Left renal pelvis (tissue), 4 donors: ENCODE measurements around the gene CHST11. TPM values are rescaled to one million over a fixed set of nuclear protein-coding genes. Genes with fewer than 3 reads are reported as not detected.
"Not testable (repeated sequence)": the region's sequence is repeated elsewhere in the genome, so short reads cannot be mapped to it uniquely, and the experiment has no call there.

Source experiments
- DNase-seq, 4 donors: peaks; one replicate each; pipeline ENCODE4 v3.0.0-alpha.2; 2013; ENCODE audit warnings: low read depth in 4 of 4, low spot score in 3 of 4
- polyA plus RNA-seq, 4 donors: library from polyadenylated mRNA; unstranded; fragments of 120-200 nt; gene quantifications; one replicate each; pipeline ENCODE4 v1.2.1, GENCODE V29; 2013; ENCODE audit not compliant: insufficient read length in 4 of 4

Gene CHST11
- polyA plus RNA-seq, 4 donors: 4.1 to 7.7 (median 6.9) TPM

GRCh38 chr12:104520242-104520900, 63.6 kb downstream of the CHST11 start:
- DNase-seq: no peak

GRCh38 chr12:104521731-104522130, 65.0 kb downstream of the CHST11 start:
- DNase-seq: no peak

DNA sequence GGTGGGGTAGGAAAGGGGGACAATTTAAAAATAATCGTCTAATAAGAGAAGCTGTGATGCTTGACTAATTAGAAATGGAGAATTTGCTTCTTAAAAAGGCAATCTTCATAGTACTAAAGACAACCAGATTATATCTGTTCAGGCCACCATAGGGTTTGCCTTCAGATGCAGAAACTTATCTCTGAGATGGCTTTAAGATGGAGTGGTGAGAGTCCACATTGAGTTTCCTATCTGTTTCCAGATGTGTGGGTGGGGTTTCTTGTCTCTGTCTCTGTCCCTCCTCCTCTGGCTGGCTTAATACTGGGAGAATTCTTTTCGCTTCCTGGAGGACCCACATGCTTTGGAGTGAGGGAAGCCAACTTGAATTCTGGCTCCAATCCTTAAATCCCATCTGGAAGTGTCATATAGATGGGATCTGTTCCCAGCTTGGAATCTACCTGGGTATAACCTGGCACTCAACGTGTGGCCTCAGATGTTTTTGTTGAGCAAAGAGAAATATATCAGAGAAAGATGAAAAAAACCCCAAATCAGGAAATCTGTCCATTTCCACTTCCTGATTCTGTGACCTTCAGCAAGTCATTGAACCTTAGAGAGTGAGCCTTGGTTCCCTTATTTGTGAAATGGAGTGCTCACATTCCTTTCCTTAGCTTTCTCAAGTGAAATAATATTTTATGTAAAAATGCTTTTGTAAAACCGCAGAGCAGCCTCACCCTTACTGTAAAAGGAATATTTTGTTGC, 66.4 kb downstream of the CHST11 start:
- no peak for DNase-seq

DNA sequence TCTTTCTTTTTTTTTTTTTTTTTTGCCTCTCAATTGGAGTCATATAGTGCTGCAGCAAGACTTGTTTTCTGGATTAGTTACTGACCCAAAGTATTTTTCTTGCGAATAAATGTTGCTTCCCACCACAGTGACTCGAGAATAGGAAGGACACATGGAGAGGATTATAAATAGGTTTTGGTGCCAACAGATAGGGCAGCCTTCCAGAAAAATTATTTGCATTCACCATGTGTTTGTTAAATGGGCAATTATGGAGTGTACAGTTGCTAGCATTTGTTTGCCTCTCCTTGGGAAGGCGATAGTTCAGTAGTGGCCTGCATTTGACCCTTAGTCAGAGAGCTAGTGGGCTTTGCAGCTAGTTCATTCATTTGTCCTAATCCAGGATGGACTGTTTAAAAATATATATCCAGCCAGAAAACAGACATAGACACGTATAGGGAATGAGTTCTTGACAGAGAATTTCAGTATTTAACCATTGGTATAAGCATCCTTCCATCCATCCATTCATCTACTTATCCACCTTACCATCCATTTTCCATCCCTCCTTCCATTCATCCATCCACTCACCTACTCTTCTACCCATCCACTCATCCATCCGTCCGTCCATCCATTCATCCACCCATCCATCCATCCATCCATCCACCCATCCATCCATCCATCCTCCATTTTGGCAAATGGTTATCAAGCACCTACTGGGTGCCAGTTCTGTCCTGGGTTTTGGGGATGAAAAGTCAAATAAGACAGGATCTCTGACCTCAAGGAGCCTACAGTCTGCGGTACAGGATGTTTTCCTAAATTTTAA, 67.5 kb downstream of the CHST11 start:
- DNase-seq: no peak

DNA sequence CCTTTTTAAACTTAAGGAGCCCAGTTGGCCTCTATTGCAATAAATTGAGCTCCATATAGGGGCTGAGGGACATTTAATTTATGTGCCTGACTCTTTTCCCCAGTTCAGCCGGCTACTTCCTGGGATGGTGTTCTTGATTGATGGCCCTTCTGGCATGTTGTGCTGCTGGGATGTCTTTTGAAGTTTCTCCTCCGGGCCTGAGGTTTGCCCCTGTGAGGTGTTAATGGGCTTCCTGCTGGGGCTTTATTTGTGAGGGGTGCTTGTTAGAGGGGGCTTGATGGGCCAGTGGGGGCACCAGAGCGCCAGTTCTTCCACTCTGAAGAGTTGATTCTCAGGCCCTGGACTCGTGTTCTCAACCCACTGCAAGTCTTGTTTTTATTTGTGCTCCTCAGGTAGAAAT, 69.6 kb downstream of the CHST11 start:
- peak in 3 of 4 donors; percentile 18 to 32 (median 26) for DNase-seq

- DNase-seq: no peak
Measured at GRCh38 chr12:104526751-104527150, 70.0 kb downstream of the CHST11 start.

- DNase-seq: not testable (repeated sequence)
Measured at GRCh38 chr12:104527653-104528052, 70.9 kb downstream of the CHST11 start.

- no peak for DNase-seq
Measured at GRCh38 chr12:104529130-104529874, 72.6 kb downstream of the CHST11 start.

GRCh38 chr12:104532636-104533035, 75.9 kb downstream of the CHST11 start:
- no peak for DNase-seq

GRCh38 chr12:104533134-104533533, 76.4 kb downstream of the CHST11 start:
- no peak for DNase-seq

DNA sequence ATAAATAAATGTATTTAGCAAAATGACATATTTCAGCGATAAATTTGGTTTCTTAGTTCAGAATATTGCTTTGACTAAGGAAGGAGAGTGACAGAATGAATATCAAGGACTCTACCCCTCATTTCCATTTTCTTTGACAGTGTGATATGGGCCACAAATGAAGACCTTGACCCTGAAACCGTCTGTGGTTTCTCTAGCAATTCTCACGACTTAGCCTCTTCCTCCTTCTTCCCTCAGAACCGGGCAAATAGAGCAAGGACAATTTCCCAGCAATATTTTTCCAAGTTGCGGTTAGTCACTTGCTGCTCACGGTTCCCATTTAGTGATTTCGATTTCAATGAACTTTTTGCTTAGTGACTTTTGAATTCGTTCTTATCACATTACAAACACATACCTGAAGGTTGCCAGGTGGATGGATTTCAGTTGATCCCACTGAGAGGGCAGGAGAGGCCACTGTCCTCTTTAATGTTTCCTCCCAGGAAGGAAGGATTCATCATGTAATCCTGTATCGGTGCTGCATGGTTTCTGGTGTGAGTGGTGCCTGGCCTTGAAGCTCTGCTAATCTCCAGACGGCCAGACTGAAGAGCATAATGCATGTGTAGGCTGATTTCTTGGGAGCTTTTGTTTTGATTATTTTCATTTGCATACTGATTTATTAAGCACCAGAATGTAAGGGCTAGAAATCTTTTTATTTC, 77.6 kb downstream of the CHST11 start:
- no peak for DNase-seq

GRCh38 chr12:104534857-104535248, 78.1 kb downstream of the CHST11 start:
- no peak for DNase-seq

DNA sequence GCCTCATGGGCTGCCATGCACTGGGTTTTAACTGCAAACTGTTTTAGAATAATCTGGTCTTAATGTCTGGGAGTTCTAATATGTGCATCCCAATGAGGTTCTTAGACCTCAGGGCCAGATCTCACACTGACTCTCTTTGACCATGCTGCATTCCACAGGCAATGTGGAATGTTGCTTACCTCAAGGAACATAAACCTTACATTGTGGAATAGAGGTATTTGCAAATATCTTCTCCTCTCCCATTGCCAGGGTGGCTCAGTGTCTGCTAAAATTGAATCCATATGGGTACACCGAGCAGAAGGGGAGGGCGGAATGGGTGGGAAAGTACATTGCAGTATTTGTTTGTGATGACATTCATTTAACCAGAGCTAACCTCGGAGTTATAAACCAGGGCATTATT, 78.6 kb downstream of the CHST11 start:
- DNase-seq: no peak

DNA sequence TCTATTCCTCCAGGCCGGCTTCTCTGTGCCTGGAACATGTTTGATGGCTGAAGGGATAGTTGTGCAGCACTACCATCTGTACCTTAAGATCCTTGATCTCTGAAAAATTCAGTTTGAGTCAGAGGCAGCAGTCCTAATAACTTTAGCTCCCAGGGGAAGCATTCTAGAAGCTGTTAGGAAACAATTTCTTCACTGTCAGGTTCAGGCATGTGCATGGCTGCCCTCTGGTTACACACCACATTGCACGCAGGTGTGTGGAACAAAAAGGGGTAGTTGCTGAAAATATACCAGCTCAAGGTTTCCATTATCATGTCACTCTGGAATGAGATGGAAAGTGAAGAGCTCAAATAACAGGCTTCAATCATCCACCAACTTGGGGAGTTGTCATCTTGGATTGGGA, 80.1 kb downstream of the CHST11 start:
- no peak for DNase-seq

DNA sequence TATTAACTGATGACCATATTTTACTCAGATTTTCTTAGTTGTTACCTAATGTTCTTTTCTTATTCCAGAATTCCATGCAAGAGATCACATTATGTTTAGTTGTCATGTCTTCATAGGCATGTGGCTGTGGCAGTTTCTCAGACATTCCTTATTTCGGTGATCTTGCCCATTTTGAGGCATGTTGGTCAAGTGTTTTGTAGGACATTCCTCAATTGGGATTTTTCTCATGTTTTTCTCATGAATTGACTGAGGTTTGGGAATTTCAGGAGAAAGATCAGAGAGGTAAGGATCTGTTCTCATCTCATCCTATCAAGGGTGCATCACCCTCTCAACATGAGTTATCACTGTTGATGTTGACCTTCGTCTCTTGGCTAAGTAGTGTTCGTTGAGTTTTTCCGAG, 81.3 kb downstream of the CHST11 start:
- DNase-seq: no peak

DNA sequence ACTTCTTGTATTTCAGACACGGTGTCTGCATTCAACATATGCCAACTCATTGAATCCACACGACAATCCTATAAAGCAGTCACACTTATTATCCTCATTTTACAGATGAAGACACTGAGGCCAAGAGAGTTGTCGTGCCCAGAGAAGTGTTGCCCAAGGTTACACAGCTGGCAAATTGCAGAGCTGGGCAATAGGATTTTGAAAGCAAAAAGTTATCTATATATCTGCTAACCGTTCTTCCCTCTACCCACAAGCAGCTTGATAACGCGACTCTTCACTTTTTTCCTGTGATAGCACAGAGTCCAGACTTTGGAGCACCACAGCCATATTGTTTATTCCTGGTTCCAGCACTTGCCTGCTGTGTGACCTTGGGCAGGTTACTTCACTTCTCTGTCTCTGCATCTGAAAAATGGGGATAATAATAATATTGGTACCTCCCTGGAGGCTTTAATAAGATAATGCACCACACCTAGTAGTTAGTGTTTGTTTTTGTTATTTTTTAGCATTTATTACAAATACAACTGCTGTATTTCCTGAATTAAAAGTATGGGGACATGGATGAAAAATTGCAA, 82.2 kb downstream of the CHST11 start:
- DNase-seq: no peak

- no peak for DNase-seq
Measured at GRCh38 chr12:104544836-104545235, 88.1 kb downstream of the CHST11 start.

DNA sequence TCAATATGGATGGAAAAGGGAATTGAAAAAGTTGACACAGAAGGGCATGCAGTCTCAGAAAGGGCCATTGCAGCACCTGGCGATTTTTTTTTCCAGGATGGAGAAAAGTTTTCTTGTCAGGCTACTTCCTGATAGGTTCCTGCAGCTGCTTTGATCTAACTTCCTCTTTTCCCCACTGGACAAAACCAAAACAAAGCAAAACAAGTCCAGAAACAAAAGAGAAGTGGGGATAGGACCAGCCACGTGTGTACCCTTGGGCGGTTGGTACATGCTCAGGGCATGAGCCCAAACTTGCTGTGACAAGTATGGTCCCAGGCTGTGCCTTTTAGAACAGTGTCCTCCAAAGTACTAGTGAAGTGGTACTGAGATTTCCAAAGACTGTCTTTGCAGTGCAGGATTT, 89.8 kb downstream of the CHST11 start:
- no peak for DNase-seq

- DNase-seq: no peak
Measured at GRCh38 chr12:104547235-104547634, 90.5 kb downstream of the CHST11 start.
